Caco-2 (cell line): ENCODE measurements around the gene TCF7L2. TPM values are rescaled to one million over a fixed set of nuclear protein-coding genes. Genes with fewer than 3 reads are reported as not detected.
A peak's percentile ranks its signal among the peaks of the same experiment; 100 is the strongest.

Experiments used
- BruUV-seq: library from RNA; stranded (reverse); fragments of 400-500 nt; replicated peaks from 2 replicates; lab custom pipeline; 2021; lab: Mats Ljungman, UMichigan
- CTCF ChIA-PET: fragments of 300-600 bp; sonication (Branson Sonifier 250); formaldehyde crosslinking; loops from one replicate; lab custom pipeline; 2022; ENCODE audit warnings: antibody characterized with exemption; lab: Charles Lee
- POLR2A ChIA-PET: fragments of 300-600 bp; sonication (Branson Sonifier 250); formaldehyde crosslinking; loops from one replicate; lab custom pipeline; 2022; ENCODE audit warnings: antibody characterized with exemption; lab: Charles Lee
- DNase-seq, 2 experiments: peaks; one replicate each; pipeline versions ENCODE4 v3.0.0 to v3.0.0-alpha.2; 2020 to 2022
- H3K27me3 ChIP-seq: replicated peaks from 2 replicates; pipeline ENCODE4 v1.6.0; 2011; ENCODE audit warnings: low read length; ENCODE audit not compliant: control insufficient read depth, insufficient read depth
- H3K36me3 ChIP-seq: 2 replicates; pipeline ENCODE4 v1.5.1; 2011; ENCODE audit warnings: low read length; ENCODE audit not compliant: control insufficient read depth, insufficient read depth
- H3K4me1 ChIP-seq: fragments of 250-450 bp; sonication (Bioruptor Pico); 2 replicates; pipeline ENCODE4 v1.5.1; 2020; ENCODE audit warnings: mild to moderate bottlenecking
- H3K4me3 ChIP-seq: 2 replicates; pipeline ENCODE4 v1.5.1; 2011; ENCODE audit warnings: low read depth, mild to moderate bottlenecking, control low read depth, low read length
- H3K9me3 ChIP-seq: fragments of 250-450 bp; sonication (Bioruptor Pico); 2 replicates; pipeline ENCODE4 v1.5.1; 2020; ENCODE audit warnings: mild to moderate bottlenecking, moderate library complexity
- H3K27ac Mint-ChIP-seq: one replicate; pipeline ENCODE4 v1.8.0; 2022; ENCODE audit warnings: mixed read lengths; ENCODE audit not compliant: unreplicated experiment
- H3K27me3 Mint-ChIP-seq: one replicate; pipeline ENCODE4 v1.8.0; 2022; ENCODE audit warnings: mixed read lengths; ENCODE audit not compliant: insufficient read depth, unreplicated experiment
- H3K36me3 Mint-ChIP-seq: one replicate; pipeline ENCODE4 v1.8.0; 2022; ENCODE audit warnings: mild to moderate bottlenecking, mixed read lengths; ENCODE audit not compliant: insufficient read depth, unreplicated experiment
- H3K4me1 Mint-ChIP-seq: one replicate; pipeline ENCODE4 v1.8.0; 2022; ENCODE audit warnings: low read depth, mixed read lengths; ENCODE audit not compliant: unreplicated experiment
- H3K4me3 Mint-ChIP-seq: one replicate; pipeline ENCODE4 v1.8.0; 2022; ENCODE audit warnings: mild to moderate bottlenecking, moderate library complexity, mixed read lengths; ENCODE audit not compliant: unreplicated experiment
- H3K9me3 Mint-ChIP-seq: one replicate; pipeline ENCODE4 v1.8.0; 2022; ENCODE audit warnings: mixed read lengths; ENCODE audit not compliant: unreplicated experiment
- intact Hi-C: fragments of 100-400 bp; cut with micrococcal nuclease; formaldehyde crosslinking; loops from one replicate; pipeline ENCODE4 v1.10.0; 2022; ENCODE audit not compliant: unreplicated experiment
- total RNA-seq: library from RNA; stranded (reverse); gene quantifications from 2 replicates; pipeline ENCODE4 v1.2.3, GENCODE V29; 2022
- TF ChIP-seq, protein P1 (sequence below), 2 experiments: fragments of 200-600 bp in 1 of 2; IDR thresholded peaks; 1 replicate in 1 of 2; 2 replicates in 1 of 2; pipeline versions ENCODE4 v1.5.1 to v1.8.0; 2011 to 2022; ENCODE audit warnings: antibody characterized with exemption in 1 of 2, control low read depth in 1 of 2, inconsistent platforms in 1 of 2, low read depth in 1 of 2, low read length in 1 of 2, mild to moderate bottlenecking in 1 of 2, moderate library complexity in 1 of 2; ENCODE audit not compliant: insufficient read depth in 1 of 2, severe bottlenecking in 1 of 2, unreplicated experiment in 1 of 2

The TCF7L2 gene
- total RNA-seq, 1 experiment from 2014 or later = 45.4 TPM

- BruUV-seq = no TSS peak
- ChIA-PET POLR2A (no interaction called here), CTCF (no interaction called here)
- no peak for DNase-seq
- H3K4me3 Mint-ChIP-seq = no peak overlapping the region
- Histone ChIP-seq H3K36me3 (peaks cover 1% of the 10 kb centered on the region; the same call in 1 of the 2 replicates), H3K4me1 (peaks cover 27% of the 10 kb centered on the region), H3K27me3 (no peaks in the 10 kb centered on the region), H3K4me3 (no peak overlapping the region), H3K9me3 (no peaks in the 10 kb centered on the region)
- H3K9me3 Mint-ChIP-seq = no peaks in the 10 kb centered on the region
- intact Hi-C loops = no loop called here
- H3K27me3 Mint-ChIP-seq = no peaks in the 10 kb centered on the region
- peaks cover 49% of the 10 kb centered on the region for H3K36me3 Mint-ChIP-seq
- H3K27ac Mint-ChIP-seq = no peak overlapping the region
- TF ChIP-seq, protein P1, sequence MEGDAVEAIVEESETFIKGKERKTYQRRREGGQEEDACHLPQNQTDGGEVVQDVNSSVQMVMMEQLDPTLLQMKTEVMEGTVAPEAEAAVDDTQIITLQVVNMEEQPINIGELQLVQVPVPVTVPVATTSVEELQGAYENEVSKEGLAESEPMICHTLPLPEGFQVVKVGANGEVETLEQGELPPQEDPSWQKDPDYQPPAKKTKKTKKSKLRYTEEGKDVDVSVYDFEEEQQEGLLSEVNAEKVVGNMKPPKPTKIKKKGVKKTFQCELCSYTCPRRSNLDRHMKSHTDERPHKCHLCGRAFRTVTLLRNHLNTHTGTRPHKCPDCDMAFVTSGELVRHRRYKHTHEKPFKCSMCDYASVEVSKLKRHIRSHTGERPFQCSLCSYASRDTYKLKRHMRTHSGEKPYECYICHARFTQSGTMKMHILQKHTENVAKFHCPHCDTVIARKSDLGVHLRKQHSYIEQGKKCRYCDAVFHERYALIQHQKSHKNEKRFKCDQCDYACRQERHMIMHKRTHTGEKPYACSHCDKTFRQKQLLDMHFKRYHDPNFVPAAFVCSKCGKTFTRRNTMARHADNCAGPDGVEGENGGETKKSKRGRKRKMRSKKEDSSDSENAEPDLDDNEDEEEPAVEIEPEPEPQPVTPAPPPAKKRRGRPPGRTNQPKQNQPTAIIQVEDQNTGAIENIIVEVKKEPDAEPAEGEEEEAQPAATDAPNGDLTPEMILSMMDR (IDR thresholded peaks at IDR 0.05; ENCODE audit: insufficient read depth in 1 of 2, low read depth in 1 of 2, low read length in 1 of 2, severe bottlenecking in 1 of 2, unreplicated experiment in 1 of 2) = no peak
- H3K4me1 Mint-ChIP-seq = peaks cover 41% of the 10 kb centered on the region
These were observed 81.1 kb downstream of the TCF7L2 start for GRCh38 chr10:113031147-113031546.

- POLR2A ChIA-PET = no interaction called here
These were observed 83.9 kb downstream of the TCF7L2 start for GRCh38 chr10:113033991-113034390.

DNA sequence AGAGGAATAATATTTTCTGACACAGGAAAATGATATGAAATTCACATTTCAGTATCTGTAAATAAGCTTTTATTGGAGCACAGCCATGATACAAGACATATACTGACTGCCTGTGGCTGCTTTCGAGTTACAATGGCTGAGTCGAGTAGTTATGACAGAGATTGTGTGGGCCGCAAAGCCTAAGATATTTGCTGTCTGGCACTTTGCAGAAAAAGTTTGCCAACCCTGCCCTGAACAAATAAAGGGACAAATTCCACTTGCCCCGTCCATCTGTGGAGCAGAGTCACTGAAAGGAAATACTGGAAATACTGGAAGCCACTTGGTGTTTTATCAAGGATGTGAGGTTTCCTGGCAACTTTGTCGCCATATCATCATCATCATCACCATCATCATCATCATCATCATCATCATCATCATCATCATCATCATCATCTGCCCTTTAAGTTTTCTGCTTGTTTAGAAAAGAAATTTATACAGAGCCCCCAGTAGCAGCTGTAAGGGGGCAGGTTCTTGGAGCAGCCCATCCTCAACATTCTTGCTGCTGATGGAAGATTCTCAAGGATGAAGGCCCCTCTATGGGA lies 85.8 kb downstream of the TCF7L2 start:
- peak in 1 of 2 experiments; percentile 35 for DNase-seq
- ChIA-PET POLR2A (no interaction called here), CTCF (interaction anchor here (0.5 kb wide), 1 partner anchor 58 kb away, joined by 4 read pairs; no protein-coding TSS in a partner anchor)
- peaks cover 1% of the 10 kb centered on the region; the same call in 1 of the 2 replicates for H3K36me3 ChIP-seq
- H3K9me3 ChIP-seq = no peaks in the 10 kb centered on the region
- H3K36me3 Mint-ChIP-seq = peaks cover 34% of the 10 kb centered on the region
- H3K4me1 ChIP-seq = no peaks in the 10 kb centered on the region
- peaks cover 14% of the 10 kb centered on the region for H3K4me1 Mint-ChIP-seq
- H3K27me3 Mint-ChIP-seq = no peaks in the 10 kb centered on the region
- TF ChIP-seq, protein P1 (IDR thresholded peaks at IDR 0.05; ENCODE audit: insufficient read depth in 1 of 2, low read depth in 1 of 2, low read length in 1 of 2, severe bottlenecking in 1 of 2, unreplicated experiment in 1 of 2) = no peak
- no peak overlapping the region for H3K4me3 ChIP-seq
- intact Hi-C loops = no loop called here
- no TSS peak for BruUV-seq
- H3K4me3 Mint-ChIP-seq = no peak overlapping the region
- H3K27ac Mint-ChIP-seq = no peak overlapping the region
- H3K9me3 Mint-ChIP-seq = no peaks in the 10 kb centered on the region
- H3K27me3 ChIP-seq = no peaks in the 10 kb centered on the region

More at GRCh38 chr10:113033991-113034390, 83.9 kb downstream of the TCF7L2 start:
- Histone ChIP-seq H3K4me3 (no peak overlapping the region), H3K36me3 (peaks cover 1% of the 10 kb centered on the region; the same call in 1 of the 2 replicates), H3K9me3 (no peaks in the 10 kb centered on the region), H3K4me1 (no peaks in the 10 kb centered on the region), H3K27me3 (no peaks in the 10 kb centered on the region)
- intact Hi-C loops = no loop called here
- no peaks in the 10 kb centered on the region for H3K9me3 Mint-ChIP-seq
- H3K36me3 Mint-ChIP-seq = peaks cover 46% of the 10 kb centered on the region
- H3K4me3 Mint-ChIP-seq = no peak overlapping the region
- H3K27me3 Mint-ChIP-seq = no peaks in the 10 kb centered on the region
- no peak overlapping the region for H3K27ac Mint-ChIP-seq
- peaks cover 14% of the 10 kb centered on the region for H3K4me1 Mint-ChIP-seq
- BruUV-seq = no TSS peak
- TF ChIP-seq, protein P1 (IDR thresholded peaks at IDR 0.05; ENCODE audit: insufficient read depth in 1 of 2, low read depth in 1 of 2, low read length in 1 of 2, severe bottlenecking in 1 of 2, unreplicated experiment in 1 of 2) = no peak
- CTCF ChIA-PET = no interaction called here
- DNase-seq = no peak
